GM12875 (cell line): ENCODE data around the gene CNBD2.
A peak's percentile ranks its signal among the peaks of the same experiment; 100 is the strongest.
"Not testable (repeated sequence)": the region's sequence is repeated elsewhere in the genome, so short reads cannot be mapped to it uniquely, and the experiment has no call there.

Experiments
- H3K4me3 ChIP-seq: one replicate; pipeline ENCODE4 v1.5.1; 2011; ENCODE audit warnings: low read depth, low read length, control low read depth
- CTCF ChIP-seq: IDR thresholded peaks from 2 replicates; pipeline ENCODE4 v1.5.1; 2011; ENCODE audit warnings: low read depth, mild to moderate bottlenecking, control low read depth, inconsistent platforms, low read length, moderate library complexity, borderline replicate concordance; ENCODE audit not compliant: insufficient read depth

CNBD2 gene

GRCh38 chr20:36043892-36044515, 75.6 kb downstream of the CNBD2 start:
- no peak for TF ChIP-seq CTCF
- no peak overlapping the region for H3K4me3 ChIP-seq

GRCh38 chr20:36045373-36045714, 77.0 kb downstream of the CNBD2 start:
- H3K4me3 ChIP-seq, result no peak overlapping the region
- TF ChIP-seq CTCF, result no peak

- not testable (repeated sequence) for H3K4me3 ChIP-seq
Measured at GRCh38 chr20:36046073-36046798, 77.8 kb downstream of the CNBD2 start.

- H3K4me3 ChIP-seq, result not testable (repeated sequence)
Measured at GRCh38 chr20:36049408-36049807, 81.0 kb downstream of the CNBD2 start.

- TF ChIP-seq CTCF, result no peak
- H3K4me3 ChIP-seq, result peak overlapping the region; percentile 86
Measured at GRCh38 chr20:36050436-36051317, 82.3 kb downstream of the CNBD2 start.

GRCh38 chr20:36051318-36052116, 83.1 kb downstream of the CNBD2 start:
- no peak for TF ChIP-seq CTCF
- no peak overlapping the region for H3K4me3 ChIP-seq

GRCh38 chr20:36052117-36052513, 83.7 kb downstream of the CNBD2 start:
- no peak overlapping the region for H3K4me3 ChIP-seq
- no peak for TF ChIP-seq CTCF

- H3K4me3 ChIP-seq, result not testable (repeated sequence)
Measured at GRCh38 chr20:36053863-36054518, 85.6 kb downstream of the CNBD2 start.
